GM20431 (cell line): ENCODE data around the gene PDE4D.
"Not testable (repeated sequence)": the region's sequence is repeated elsewhere in the genome, so short reads cannot be mapped to it uniquely, and the experiment has no call there.

Source experiments
- in situ Hi-C: fragments of 300-500 bp; cut with MseI, MboI; formaldehyde crosslinking; loops from one replicate; pipeline ENCODE4 v1.15.0; 2020; ENCODE audit warnings: low sequenced_read_pairs; ENCODE audit not compliant: unreplicated experiment

The PDE4D gene

DNA sequence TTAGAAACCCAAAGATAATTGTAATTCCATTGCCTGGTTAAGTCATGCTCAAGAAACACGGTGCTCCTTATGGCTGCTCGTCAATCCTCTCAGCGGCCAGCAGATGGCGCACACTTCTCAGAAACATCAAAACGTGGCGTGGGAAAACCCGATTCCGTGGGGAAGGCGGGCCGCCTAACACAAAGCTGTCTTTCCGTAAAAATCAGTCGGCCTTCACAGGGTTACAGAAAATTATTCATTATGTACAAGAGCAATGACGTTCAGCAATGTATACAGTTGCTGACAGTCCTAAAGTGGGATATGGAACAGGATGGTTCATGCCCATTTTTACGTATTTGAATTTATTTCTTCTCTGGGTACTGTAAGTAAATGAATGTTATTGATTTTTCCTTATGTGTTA is 83.5 kb downstream of the PDE4D start:
- in situ Hi-C loops: loop anchor here (25.0 kb wide), 3 partner anchors 352 to 852 kb away; no protein-coding TSS in a partner anchor

DNA sequence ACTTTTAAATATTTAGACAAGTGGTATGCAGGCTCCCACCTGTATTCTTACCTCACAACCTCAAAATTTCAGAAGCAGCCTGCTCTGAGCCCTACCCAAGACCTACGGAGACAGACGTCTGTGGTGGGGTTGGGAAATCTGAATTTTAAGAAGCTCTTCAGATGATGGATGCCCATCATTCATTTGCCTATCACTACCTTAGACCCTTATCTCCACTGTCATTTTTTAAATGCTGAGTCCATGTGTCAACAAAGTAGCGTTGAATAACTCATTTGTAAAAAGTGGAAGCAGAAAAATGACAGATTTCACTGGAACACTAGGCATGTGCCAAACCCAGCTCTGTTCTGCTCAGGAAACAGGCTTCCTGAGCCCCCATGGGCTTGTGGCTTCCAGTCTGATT is 85.7 kb downstream of the PDE4D start:
- in situ Hi-C loops: loop anchor here (25.0 kb wide), 3 partner anchors 354 to 854 kb away; no protein-coding TSS in a partner anchor

DNA sequence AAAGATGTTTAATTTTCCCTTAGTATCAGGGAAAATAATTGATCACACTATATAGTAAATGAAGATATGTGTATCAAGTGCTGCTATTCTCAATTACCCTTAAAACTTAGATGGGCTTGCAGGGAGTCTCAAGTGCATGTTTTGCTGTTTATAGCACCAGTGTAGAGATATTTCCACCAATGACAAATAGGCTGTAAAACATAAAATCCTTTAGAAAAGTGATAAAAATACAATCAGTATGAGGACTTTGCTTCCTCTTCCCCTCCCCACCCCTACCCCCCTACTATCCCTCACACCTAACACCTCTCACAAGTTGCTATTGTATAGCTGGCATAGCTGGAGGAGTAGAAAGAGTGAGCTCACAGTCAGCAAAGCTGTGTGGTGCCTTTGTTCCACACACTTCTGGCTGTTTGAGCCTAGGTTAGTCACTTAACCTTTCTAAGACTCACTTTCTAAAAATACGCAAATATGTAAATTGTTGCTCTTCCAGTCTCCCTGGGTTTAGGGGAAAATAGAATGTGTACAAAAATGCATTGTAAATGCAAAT is 93.1 kb downstream of the PDE4D start:
- in situ Hi-C loops: loop anchor here (25.0 kb wide), 3 partner anchors 362 to 862 kb away; no protein-coding TSS in a partner anchor

DNA sequence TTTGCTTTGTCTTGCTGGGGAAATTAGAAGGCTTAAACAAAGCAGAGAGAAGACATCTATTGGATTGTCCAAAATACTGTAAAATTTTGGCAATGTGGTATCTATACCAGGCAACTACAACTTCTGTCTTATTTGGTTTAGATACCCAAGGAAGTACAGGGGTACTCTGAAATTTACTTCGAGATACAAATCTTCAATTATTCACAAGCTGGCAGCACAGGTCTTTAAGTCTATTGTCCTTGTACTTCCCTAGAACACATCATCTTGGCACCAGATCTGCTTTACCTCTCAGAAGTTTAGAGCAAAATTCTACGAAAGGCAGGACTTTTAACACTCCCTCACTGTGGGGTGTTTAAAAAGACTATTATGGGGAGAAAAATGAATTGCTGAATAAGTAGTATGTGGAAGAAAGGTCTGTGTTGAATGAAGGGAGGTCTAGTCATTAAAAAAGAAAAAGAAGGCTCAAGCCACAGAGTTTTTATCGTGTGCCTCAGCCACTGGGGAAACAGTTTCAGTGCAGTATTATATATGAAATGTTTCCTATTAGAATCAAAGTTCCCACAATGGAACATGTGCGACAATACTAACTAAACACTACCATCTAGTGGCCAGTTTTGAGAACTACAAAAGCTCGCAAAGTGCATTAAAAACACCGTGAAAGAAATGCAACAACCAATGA is 93.7 kb downstream of the PDE4D start:
- in situ Hi-C loops: loop anchor here (25.0 kb wide), 3 partner anchors 362 to 862 kb away; no protein-coding TSS in a partner anchor

DNA sequence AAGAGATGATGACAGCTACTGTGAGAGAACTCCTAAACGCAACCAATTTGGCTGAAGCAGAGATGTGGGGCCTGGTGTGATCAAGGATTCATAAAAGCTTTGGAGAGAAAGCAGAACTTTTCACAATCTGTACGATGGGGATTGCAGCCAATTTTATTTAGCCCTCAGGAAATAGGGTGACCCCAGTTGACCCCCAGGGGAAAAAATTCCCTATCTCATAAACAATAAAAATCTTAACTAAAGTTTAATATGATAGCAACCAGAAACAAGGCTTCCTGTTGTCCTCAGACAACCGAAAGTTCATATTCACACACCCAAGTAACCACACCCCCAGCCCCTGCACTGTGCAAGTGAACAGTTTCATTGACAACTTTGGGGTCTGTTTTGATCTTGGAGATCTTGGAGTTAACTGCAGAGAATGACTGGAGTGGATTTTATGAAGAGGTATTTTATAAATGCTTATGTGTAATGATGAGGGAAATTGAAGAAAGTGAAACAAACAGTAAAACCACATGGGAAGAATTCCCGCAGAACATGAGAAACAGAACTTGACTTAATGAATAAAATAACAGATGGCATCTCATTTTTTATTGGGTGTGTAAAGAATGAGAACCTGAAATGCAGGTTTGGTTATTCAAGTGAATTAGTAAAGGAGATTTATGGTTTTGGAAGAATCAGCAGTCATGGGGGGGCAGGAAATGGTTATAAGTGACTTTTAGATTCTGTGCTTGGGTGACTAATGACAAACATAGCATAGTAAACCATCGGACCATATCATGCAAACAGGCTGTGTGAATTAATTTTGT is 94.5 kb downstream of the PDE4D start:
- in situ Hi-C loops: no loop called here

DNA sequence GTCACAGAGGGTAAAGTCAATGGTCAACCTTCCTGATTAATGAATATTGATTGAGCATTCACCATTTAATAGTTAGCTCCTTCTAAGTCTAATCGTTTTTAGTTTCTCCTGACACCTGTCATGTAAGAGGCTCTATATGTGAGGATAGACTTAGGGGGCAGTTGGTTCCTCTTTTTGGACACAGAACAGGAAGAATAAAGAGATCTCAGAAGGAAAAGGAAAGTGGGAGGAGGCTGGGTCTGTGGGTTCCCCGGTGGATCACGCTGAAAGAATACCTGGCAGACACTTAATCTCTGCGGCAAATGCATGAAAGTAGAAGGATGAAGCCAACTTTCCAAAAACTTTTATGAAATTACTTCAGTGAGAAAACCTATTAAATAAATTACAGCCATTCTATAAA is 98.4 kb downstream of the PDE4D start:
- in situ Hi-C loops: no loop called here

DNA sequence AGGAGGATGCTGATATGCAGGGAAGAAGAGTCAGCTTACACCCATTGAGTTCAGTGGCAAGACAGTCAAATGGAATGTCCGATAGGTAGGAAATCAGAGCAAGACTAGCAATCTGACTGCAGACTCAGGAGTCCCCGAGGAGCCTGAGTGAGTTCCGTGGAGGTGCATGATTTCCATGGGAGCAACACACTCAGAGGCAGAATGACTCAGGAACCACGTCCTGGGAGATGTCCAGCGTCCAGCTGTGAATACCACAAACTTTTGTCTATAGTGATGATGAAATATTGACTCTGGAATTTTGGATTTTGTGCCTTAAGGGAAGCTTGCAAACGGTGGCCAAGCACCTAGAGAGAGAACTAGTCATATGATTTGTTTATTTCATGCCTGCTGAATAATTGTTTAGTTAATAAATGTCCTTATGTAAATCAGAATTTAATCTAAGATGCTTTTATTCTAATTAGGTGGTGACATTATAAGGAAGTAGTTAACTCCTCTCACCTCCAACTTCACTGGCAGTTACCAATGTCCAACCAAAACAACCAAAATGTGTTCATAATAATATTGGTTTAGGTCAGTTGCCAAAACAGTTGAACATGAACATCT is 100.4 kb downstream of the PDE4D start:
- in situ Hi-C loops: no loop called here

DNA sequence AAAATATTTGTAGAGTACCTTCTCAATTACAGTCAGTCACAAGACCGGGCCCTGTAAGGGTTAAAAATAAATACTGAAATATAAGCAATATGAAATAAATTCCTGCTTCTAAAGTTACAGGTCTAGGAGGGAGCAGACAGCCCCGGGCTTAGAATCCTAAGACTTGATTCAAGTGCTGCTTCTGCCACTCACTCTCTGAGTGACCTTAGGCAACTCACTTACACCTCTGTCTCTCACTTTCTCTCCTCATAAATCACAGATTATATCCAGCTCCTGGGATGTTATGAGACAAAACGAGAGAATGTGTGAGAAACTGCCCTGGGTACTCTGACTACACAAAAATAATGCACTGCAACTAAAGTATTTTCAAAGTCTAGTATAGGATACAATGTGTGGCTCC is 101.9 kb downstream of the PDE4D start:
- in situ Hi-C loops: no loop called here

DNA sequence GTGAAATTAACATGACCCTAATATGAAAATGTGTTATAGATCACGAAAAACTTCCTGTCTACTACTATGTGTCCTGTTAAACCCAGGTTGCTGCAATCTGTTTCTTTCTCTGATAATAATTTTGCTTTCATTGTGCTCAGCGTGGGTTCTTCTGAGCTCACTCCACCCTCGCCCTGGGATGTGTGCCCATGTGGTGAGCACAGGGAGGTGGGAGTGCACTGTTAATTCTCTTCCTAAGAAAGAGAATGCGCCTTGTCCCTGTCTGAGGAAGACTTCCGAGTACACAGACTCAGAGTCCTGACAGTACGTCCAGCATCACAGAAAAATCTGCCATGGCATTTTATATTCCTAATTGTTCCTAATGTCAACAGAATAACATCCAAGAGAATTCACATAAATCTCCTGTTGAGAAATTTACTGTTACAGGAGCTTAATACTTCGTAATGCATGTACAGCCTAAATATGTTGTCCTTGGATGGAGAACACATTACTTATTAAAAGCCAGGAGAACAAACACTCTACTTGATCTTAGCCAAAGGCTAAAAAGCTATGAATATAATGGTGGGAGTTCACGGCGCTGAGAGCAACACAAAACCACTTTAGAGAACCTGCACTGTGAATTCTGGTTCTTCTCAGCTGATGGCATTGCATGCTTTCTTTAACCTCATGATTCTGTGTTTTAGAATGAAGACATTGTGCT is 102.6 kb downstream of the PDE4D start:
- in situ Hi-C loops: no loop called here

DNA sequence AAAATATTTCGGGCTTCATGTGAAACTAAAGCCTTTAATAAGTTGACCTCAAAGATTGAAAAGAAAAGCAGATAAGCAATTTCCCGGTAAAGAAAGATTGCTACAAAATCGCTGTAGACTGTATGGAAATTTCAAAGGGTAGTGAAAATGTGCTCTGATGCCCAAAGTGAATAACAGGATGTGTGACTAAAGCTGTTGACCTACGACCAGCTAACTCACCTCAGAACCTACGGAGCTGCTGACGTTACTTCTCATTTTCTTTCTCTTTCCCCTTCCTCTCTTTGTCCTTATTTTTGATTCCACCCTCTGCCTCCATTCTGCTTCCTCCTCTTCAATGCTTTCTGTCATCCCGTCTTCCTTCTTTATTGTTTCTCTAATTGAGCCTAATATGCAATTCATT is 103.2 kb downstream of the PDE4D start:
- in situ Hi-C loops: no loop called here

DNA sequence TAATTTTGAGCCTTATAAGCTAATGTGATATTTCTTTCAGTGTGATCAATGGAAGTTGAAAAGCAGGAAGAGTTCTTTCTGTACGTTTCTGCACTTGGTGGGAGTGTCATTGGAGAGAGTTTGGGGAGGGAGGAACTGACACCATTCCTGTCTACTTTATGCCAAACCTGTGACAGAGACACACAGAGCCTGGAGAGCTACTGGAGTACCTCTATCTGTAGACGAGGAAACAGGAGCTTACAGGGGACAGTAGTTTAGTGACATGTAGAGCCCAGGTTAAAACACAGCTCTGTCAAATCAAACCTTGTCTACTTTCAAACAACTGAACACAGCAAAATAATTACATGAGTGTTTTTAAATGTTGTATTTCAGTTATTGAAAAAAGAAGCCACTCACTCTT is 103.6 kb downstream of the PDE4D start:
- in situ Hi-C loops: no loop called here

DNA sequence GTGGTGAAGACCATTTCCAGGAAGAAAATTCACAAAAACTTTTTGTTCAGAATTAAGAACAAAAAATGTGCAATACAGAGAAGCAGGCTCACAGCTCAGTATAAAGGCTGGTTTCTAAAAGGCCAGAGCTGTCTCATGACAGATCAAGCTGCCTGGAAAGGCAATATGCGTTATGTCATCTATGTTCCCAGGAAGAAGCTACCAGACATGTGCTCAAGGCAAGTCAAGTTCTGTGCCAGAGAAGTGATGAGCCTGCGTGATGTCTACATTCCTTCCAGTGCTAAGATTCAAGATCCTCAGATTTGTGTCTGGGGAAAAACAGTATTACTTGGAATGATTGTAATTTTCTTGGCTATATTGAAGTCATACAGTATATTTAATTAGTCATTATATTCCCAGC is 104.3 kb downstream of the PDE4D start:
- in situ Hi-C loops: no loop called here

DNA sequence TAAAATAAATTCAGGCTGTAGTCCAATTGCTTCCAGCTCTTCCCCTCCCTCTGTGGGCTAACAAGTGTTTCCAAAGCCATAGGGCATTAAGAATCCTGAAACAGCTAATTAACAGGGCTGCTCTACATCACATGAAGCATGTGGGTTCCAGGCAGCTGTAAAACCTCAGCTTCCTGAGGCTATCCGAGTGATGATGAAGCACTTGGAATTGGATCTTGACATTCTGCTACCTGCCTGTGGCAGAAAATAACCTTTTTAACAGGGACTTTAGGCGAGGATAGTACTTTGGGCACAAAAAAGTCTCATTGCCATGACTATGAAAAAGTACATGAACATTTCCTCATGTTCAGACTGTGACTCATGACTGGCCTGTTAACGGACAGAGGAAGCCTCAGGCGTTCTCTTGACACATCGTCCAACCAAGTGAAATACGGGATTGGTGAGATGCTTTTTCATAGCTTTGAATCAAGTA is 107.2 kb downstream of the PDE4D start:
- in situ Hi-C loops: no loop called here

DNA sequence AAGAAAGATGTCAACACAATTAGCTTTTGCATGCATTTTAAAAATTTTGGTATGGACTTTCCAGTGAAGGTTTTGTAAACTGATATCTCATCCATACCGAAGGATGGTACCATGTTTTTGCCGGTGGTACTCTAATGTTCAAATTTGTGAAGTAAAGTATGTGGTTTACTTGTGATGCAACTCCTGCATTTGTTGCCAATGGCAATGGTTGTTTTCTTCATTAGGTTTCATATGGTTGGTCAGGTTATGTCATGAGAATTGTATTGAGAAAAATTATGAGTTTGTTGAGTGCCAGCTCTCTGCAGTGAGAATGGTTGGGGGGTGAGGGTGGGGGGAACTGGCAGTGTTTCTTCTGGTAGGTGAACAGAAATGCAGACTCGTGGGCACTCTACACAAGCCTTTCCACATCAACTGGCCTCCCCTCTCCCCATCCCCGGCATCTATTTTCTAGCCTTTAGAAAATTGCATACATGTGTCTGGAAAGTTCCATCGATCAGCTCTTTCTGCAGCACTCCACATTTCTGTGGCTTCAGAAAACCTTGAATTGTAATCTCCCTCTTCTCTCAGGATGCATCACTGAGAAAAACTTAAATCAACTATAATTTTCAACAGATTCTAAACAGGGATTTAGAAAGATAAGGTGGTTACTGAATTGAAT is 107.7 kb downstream of the PDE4D start:
- in situ Hi-C loops: no loop called here

DNA sequence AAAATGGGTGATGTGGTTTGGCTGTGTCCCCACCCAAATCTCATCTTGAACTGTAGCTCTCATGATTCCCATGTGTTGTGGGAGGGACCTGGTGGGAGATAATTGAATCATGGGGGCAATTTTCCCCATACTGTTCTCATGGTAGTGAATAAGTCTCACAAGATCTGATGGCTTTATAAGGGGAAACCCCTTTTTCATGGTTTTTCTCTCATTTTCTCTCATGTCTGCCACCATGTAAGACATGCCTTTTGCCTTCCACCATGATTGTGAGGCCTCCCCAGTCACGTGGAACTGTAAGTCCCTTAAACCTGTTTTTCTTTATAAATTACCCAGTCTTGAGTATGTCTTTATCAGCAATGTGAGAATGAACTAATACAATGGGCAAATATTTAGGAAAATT is 108.8 kb downstream of the PDE4D start:
- in situ Hi-C loops: not testable (repeated sequence)

DNA sequence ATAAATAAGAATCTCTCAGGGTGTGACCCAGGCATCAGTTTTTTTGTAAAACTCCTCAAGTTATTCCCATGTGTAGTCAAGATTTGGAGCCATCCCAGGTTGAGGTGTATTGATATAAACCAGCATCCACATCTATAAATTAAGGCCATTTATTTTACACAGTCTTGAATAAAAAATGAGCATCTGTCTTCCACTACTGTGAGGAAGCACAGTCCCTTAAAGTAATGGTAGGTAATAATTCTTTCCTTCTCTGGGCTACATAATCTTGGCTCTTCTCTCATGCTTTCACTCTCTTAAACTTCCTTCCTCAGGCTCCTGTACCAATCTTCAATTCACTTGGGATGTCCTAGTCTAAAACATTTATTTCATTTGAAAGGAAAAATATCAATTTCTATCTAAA is 110.3 kb downstream of the PDE4D start:
- in situ Hi-C loops: no loop called here

DNA sequence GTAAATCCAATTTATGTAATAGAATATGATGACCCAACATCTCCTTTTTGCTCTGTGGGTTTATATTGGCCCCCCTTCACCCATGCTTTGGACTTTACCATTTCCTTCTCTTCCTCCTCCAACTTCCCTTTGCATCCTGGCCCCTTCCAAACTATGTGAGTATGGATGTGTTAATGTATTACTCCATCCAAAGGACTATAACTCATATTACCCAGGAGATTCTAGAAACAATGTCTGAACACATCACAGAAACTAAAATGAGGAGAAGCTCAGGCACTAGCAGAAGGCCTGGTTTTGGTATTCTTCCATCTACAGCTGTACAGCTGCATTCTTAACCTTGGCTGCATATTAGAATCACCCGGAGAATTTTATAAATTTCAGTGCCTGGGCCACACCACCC is 110.7 kb downstream of the PDE4D start:
- in situ Hi-C loops: no loop called here

DNA sequence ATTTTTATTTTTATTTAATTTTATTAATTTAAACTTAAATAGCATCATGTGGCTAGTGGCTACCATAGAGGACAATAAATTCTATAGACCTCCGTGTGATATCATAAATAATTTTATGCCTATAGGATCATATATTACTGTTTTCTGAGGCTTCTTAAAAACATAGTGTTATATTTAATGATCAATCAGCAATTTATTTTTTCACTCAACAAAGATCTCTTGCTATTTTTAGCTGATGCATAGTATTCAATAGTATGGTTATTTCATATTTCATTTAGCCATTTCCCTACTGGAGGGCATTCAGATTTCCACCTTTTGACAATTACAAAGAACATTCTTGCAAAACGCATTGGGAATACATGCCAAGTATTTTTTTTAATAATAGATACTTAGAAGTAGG is 114.1 kb downstream of the PDE4D start:
- in situ Hi-C loops: no loop called here

DNA sequence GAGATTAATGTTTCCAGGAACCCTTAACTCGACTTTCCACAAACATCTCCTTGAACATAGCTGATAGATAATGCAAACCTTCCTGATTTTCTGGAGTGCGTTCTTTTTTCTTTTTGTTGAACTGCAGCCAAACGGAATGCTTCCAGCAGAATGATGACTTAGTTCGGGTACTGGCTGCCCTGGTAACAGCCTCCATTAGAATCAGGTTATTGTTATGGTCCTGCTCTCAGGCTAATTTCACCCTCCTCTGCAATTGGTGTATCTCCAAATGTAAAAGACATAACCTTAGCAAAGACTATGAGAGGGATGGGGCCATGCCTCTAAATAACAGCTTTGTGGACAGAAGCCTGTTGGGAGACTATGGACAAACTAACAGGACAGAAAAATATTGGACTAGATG is 116.5 kb downstream of the PDE4D start:
- in situ Hi-C loops: no loop called here

DNA sequence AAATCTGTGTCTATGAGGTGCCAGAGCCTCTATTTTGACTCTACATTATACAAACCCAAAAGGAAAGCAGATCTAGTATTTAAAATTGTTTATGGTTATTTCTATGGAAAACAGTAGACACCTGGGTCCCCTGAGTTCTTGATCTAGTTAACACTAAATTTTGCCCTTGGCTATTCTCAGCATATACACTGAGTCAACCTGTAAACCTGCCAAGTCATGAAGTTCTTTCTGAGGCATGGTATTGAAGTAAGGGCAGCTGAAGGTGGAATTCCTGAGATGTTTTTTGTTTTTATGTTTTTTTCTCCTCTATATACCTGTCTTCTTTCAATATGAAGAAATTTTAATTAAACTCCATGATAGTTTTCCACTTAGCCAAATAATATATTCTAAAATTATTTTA is 120.2 kb downstream of the PDE4D start:
- in situ Hi-C loops: no loop called here
